ENCODE data around the gene ACAD9.

ACAD9 gene

GRCh38 chr3:128882719-128883118, 3.3 kb downstream of the ACAD9 start:
- H3K36me3 ChIP-seq = peaks cover 60% of the 10 kb centered on the region
- no peak for TF ChIP-seq Cebpa-rat (IDR thresholded peaks at IDR 0.05)
- no peak overlapping the region for H3K27ac ChIP-seq
- H3K9ac ChIP-seq = 0 out of 2 replicates have a peak overlapping the region, but pooled peaks have one; percentile 12
- H3K4me1 ChIP-seq = peaks cover 40% of the 10 kb centered on the region
- H3K27me3 ChIP-seq = no peaks in the 10 kb centered on the region
- no peak overlapping the region for H3K4me2 ChIP-seq
- H3K4me3 ChIP-seq = no peak overlapping the region
- H4K20me1 ChIP-seq = peaks cover 30% of the 10 kb centered on the region
- no peaks in the 10 kb centered on the region for H3K9me3 ChIP-seq

GRCh38 chr3:128884992-128885391, 5.6 kb downstream of the ACAD9 start:
- Histone ChIP-seq H3K36me3 (peaks cover 80% of the 10 kb centered on the region), H3K27me3 (no peaks in the 10 kb centered on the region), H3K4me2 (no peak overlapping the region), H3K4me3 (no peak overlapping the region), H3K9me3 (no peaks in the 10 kb centered on the region), H4K20me1 (peaks cover 39% of the 10 kb centered on the region), H3K27ac (no peak overlapping the region), H3K4me1 (peaks cover 31% of the 10 kb centered on the region), H3K9ac (no peak overlapping the region)
- no peak for TF ChIP-seq Cebpa-rat (IDR thresholded peaks at IDR 0.05)

GRCh38 chr3:128889139-128889894, 9.9 kb downstream of the ACAD9 start:
- Histone ChIP-seq H3K4me2 (no peak overlapping the region), H3K9ac (no peak overlapping the region), H3K36me3 (peaks cover 85% of the 10 kb centered on the region), H4K20me1 (peaks cover 24% of the 10 kb centered on the region), H3K4me1 (peaks cover 1% of the 10 kb centered on the region; the same call in 1 of the 2 replicates), H3K27ac (no peak overlapping the region), H3K9me3 (no peaks in the 10 kb centered on the region), H3K4me3 (no peak overlapping the region), H3K27me3 (no peaks in the 10 kb centered on the region)
- TF ChIP-seq Cebpa-rat (IDR thresholded peaks at IDR 0.05) = no peak

- Histone ChIP-seq H3K27ac (no peak overlapping the region), H3K36me3 (peaks cover 93% of the 10 kb centered on the region), H3K4me1 (no peaks in the 10 kb centered on the region), H4K20me1 (no peaks in the 10 kb centered on the region), H3K4me3 (no peak overlapping the region), H3K9ac (no peak overlapping the region), H3K4me2 (no peak overlapping the region), H3K9me3 (no peaks in the 10 kb centered on the region), H3K27me3 (no peaks in the 10 kb centered on the region)
- TF ChIP-seq Cebpa-rat (IDR thresholded peaks at IDR 0.05) = no peak
These were observed 16.6 kb downstream of the ACAD9 start for GRCh38 chr3:128895843-128896697.

- no peak overlapping the region for H3K4me2 ChIP-seq
These were observed 23.0 kb downstream of the ACAD9 start for GRCh38 chr3:128902426-128902825.

GRCh38 chr3:128903501-128903900, 24.1 kb downstream of the ACAD9 start:
- H3K9me3 ChIP-seq = no peaks in the 10 kb centered on the region
- H3K27me3 ChIP-seq = no peaks in the 10 kb centered on the region
- peaks cover 100% of the 10 kb centered on the region for H3K36me3 ChIP-seq
- H3K4me3 ChIP-seq = no peak overlapping the region
- no peak overlapping the region for H3K27ac ChIP-seq
- no peak overlapping the region for H3K4me2 ChIP-seq
- H3K9ac ChIP-seq = no peak overlapping the region
- peaks cover 9% of the 10 kb centered on the region; the same call in 1 of the 2 replicates for H4K20me1 ChIP-seq
- no peak for TF ChIP-seq Cebpa-rat (IDR thresholded peaks at IDR 0.05)
- H3K4me1 ChIP-seq = no peaks in the 10 kb centered on the region

More at GRCh38 chr3:128902426-128902825, 23.0 kb downstream of the ACAD9 start:
- Histone ChIP-seq H3K36me3 (peaks cover 100% of the 10 kb centered on the region), H3K4me3 (no peak overlapping the region), H3K4me1 (no peaks in the 10 kb centered on the region), H4K20me1 (peaks cover 9% of the 10 kb centered on the region; the same call in 1 of the 2 replicates), H3K27me3 (no peaks in the 10 kb centered on the region), H3K9me3 (no peaks in the 10 kb centered on the region), H3K27ac (no peak overlapping the region), H3K9ac (no peak overlapping the region)
- TF ChIP-seq Cebpa-rat (IDR thresholded peaks at IDR 0.05) = no peak

- H3K4me2 ChIP-seq = no peak overlapping the region
- no peaks in the 10 kb centered on the region for H3K4me1 ChIP-seq
- no peak overlapping the region for H3K27ac ChIP-seq
- H3K9ac ChIP-seq = no peak overlapping the region
- TF ChIP-seq Cebpa-rat (IDR thresholded peaks at IDR 0.05) = no peak
- H3K36me3 ChIP-seq = peaks cover 100% of the 10 kb centered on the region
- H3K27me3 ChIP-seq = no peaks in the 10 kb centered on the region
- H3K4me3 ChIP-seq = no peak overlapping the region
- no peaks in the 10 kb centered on the region for H3K9me3 ChIP-seq
- H4K20me1 ChIP-seq = peaks cover 9% of the 10 kb centered on the region; the same call in 1 of the 2 replicates
These were observed 26.8 kb downstream of the ACAD9 start for GRCh38 chr3:128906031-128906803.

- H3K27ac ChIP-seq = no peak overlapping the region
- no peaks in the 10 kb centered on the region for H3K9me3 ChIP-seq
- peaks cover 9% of the 10 kb centered on the region; the same call in 1 of the 2 replicates for H4K20me1 ChIP-seq
- H3K4me3 ChIP-seq = no peak overlapping the region
- H3K4me2 ChIP-seq = no peak overlapping the region
- no peaks in the 10 kb centered on the region for H3K27me3 ChIP-seq
- TF ChIP-seq Cebpa-rat (IDR thresholded peaks at IDR 0.05) = no peak
- H3K9ac ChIP-seq = no peak overlapping the region
- peaks cover 100% of the 10 kb centered on the region for H3K36me3 ChIP-seq
- H3K4me1 ChIP-seq = no peaks in the 10 kb centered on the region
These were observed 27.5 kb downstream of the ACAD9 start for GRCh38 chr3:128906804-128907525.

Measured in BLaER1 (cell line).